SK-N-SH (cell line): ENCODE results near the gene ATG16L1. TPM values are rescaled to one million over a fixed set of nuclear protein-coding genes. Genes with fewer than 3 reads are reported as not detected.

Source experiments
- CTCF ChIA-PET: fragments of 300-600, 350-600 bp; formaldehyde crosslinking; extraction: SDS; loops from one replicate; lab custom pipeline; 2021; lab: Yijun Ruan, JAX
- POLR2A ChIA-PET: fragments of 350-600 bp; sonication (Branson Sonifier 250); formaldehyde crosslinking; extraction: SDS; loops from one replicate; lab custom pipeline; 2020; ENCODE audit warnings: antibody characterized with exemption, inconsistent platforms; lab: Yijun Ruan, JAX
- DNase-seq: peaks from one replicate; pipeline ENCODE4 v3.0.0; 2012
- H2AFZ ChIP-seq: fragments of 200-600 bp; sonication (generic); 2 replicates; pipeline ENCODE4 v1.8.1; 2016; ENCODE audit warnings: antibody characterized with exemption, mild to moderate bottlenecking, low read depth
- H3F3A ChIP-seq: fragments of 200-600 bp; sonication (generic); replicated peaks from 2 replicates; pipeline ENCODE3; 2016; ENCODE audit warnings: antibody characterized with exemption, mild to moderate bottlenecking; ENCODE audit not compliant: insufficient read depth
- H3K27ac ChIP-seq, 2 experiments: fragments of 200-500 bp in 1 of 2; fragments of 200-600 bp in 1 of 2; sonication (Bioruptor generic) in 1 of 2; sonication (generic), shearing (Covaris generic) in 1 of 2; 2 replicates each; pipeline versions ENCODE4 v1.5.1 to v1.6.1; 2014 to 2016; ENCODE audit warnings: low read depth in 2 of 2, inconsistent platforms in 1 of 2, low read length in 1 of 2, mild to moderate bottlenecking in 1 of 2, mixed read lengths in 1 of 2
- H3K27me3 ChIP-seq: fragments of 200-600 bp; sonication (generic), shearing (Covaris generic); 2 replicates; pipeline ENCODE4 v1.6.1; 2016; ENCODE audit warnings: mixed run types; ENCODE audit not compliant: insufficient read depth
- H3K36me3 ChIP-seq, 2 experiments: fragments of 200-500 bp in 1 of 2; fragments of 200-600 bp in 1 of 2; sonication (Bioruptor generic) in 1 of 2; sonication (generic) in 1 of 2; replicated peaks in 1 of 2; 2 replicates each; pipeline versions ENCODE3 to v1.5.1; 2014 to 2016; ENCODE audit warnings: low read length in 1 of 2, mild to moderate bottlenecking in 1 of 2; ENCODE audit not compliant: insufficient read depth in 2 of 2, control insufficient read depth in 1 of 2
- H3K4me1 ChIP-seq, 2 experiments: fragments of 200-500 bp in 1 of 2; fragments of 200-600 bp in 1 of 2; sonication (Bioruptor generic) in 1 of 2; sonication (generic), shearing (Covaris generic) in 1 of 2; 2 replicates each; pipeline versions ENCODE4 v1.5.1 to v1.6.1; 2014 to 2016; ENCODE audit warnings: low read depth in 1 of 2, low read length in 1 of 2, mixed run types in 1 of 2; ENCODE audit not compliant: insufficient read depth in 2 of 2, control insufficient read depth in 1 of 2
- H3K4me2 ChIP-seq: fragments of 200-600 bp; sonication (generic), shearing (Covaris generic); 2 replicates; pipeline ENCODE4 v1.6.1; 2017; ENCODE audit warnings: mixed run types
- H3K4me3 ChIP-seq, 2 experiments: fragments of 200-500 bp in 1 of 2; fragments of 200-600 bp in 1 of 2; sonication (Bioruptor generic) in 1 of 2; sonication (generic), shearing (Covaris generic) in 1 of 2; 2 replicates each; pipeline versions ENCODE4 v1.5.1 to v1.8.1; 2014 to 2016; ENCODE audit warnings: low read depth in 2 of 2, inconsistent platforms in 1 of 2, low read length in 1 of 2, mild to moderate bottlenecking in 1 of 2, mixed read lengths in 1 of 2, moderate library complexity in 1 of 2
- H3K79me2 ChIP-seq: fragments of 200-600 bp; sonication (generic); 2 replicates; pipeline ENCODE4 v1.8.1; 2017; ENCODE audit warnings: mild to moderate bottlenecking; ENCODE audit not compliant: insufficient read depth
- H3K9ac ChIP-seq: fragments of 200-600 bp; sonication (generic); 2 replicates; pipeline ENCODE4 v1.6.1; 2017; ENCODE audit warnings: mixed run types
- H3K9me2 ChIP-seq: fragments of 200-600 bp; sonication (generic); 2 replicates; pipeline ENCODE4 v1.6.1; 2017; ENCODE audit warnings: mixed run types
- H3K9me3 ChIP-seq: fragments of 200-600 bp; sonication (generic); 2 replicates; pipeline ENCODE4 v1.6.1; 2017; ENCODE audit warnings: mixed run types, mild to moderate bottlenecking, moderate library complexity
- H4K20me1 ChIP-seq: fragments of 200-600 bp; sonication (generic); 2 replicates; pipeline ENCODE4 v1.6.1; 2017; ENCODE audit warnings: mild to moderate bottlenecking, mixed run types; ENCODE audit not compliant: insufficient read depth
- ELF1 ChIP-seq: IDR thresholded peaks from 2 replicates; pipeline ENCODE4 v1.4.0; 2012
- EZH2phosphoT487 ChIP-seq: fragments of 200-600 bp; sonication (generic); IDR thresholded peaks from 2 replicates; pipeline ENCODE4 v1.6.1; 2017; ENCODE audit warnings: low read depth, mixed run types, mild to moderate bottlenecking, antibody characterized with exemption, moderate library complexity, borderline replicate concordance
- FOXM1 ChIP-seq: IDR thresholded peaks from 2 replicates; pipeline ENCODE4 v1.4.0; 2012; ENCODE audit warnings: low read depth, mild to moderate bottlenecking
- GABPA ChIP-seq: IDR thresholded peaks from 2 replicates; pipeline ENCODE4 v1.4.0; 2012; ENCODE audit warnings: low read depth, mild to moderate bottlenecking
- GATA2 ChIP-seq: sonication (generic); formaldehyde crosslinking; IDR thresholded peaks from 2 replicates; pipeline ENCODE4 v1.5.0; 2020; ENCODE audit warnings: mild to moderate bottlenecking, missing genetic modification reagents
- IRF3 ChIP-seq: fragments of 150-350 bp; IDR thresholded peaks from 2 replicates; pipeline ENCODE4 v1.6.1; 2016; ENCODE audit warnings: mild to moderate bottlenecking, low read depth, low read length
- MAX ChIP-seq: IDR thresholded peaks from 2 replicates; pipeline ENCODE4 v1.4.0; 2012; ENCODE audit warnings: low read depth
- MEF2A ChIP-seq: IDR thresholded peaks from 2 replicates; pipeline ENCODE4 v1.4.0; 2012; ENCODE audit warnings: low read depth, borderline replicate concordance
- MXI1 ChIP-seq: IDR thresholded peaks from 2 replicates; pipeline ENCODE4 v1.6.1; 2012; ENCODE audit warnings: mild to moderate bottlenecking, low read depth, low read length, improper control_type of control experiment
- NFIC ChIP-seq: IDR thresholded peaks from 2 replicates; pipeline ENCODE4 v1.4.0; 2012; ENCODE audit warnings: borderline replicate concordance
- PBX3 ChIP-seq: IDR thresholded peaks from 2 replicates; pipeline ENCODE4; 2012
- RAD21 ChIP-seq: IDR thresholded peaks from 2 replicates; pipeline ENCODE4 v1.6.1; 2012; ENCODE audit warnings: mild to moderate bottlenecking, low read length
- REST ChIP-seq: IDR thresholded peaks from 2 replicates; pipeline ENCODE4 v1.6.1; 2012; ENCODE audit warnings: mild to moderate bottlenecking, low read depth, low read length, moderate library complexity
- RXRA ChIP-seq: IDR thresholded peaks from 2 replicates; pipeline ENCODE4 v1.4.0; 2012; ENCODE audit warnings: low read depth, mild to moderate bottlenecking, borderline replicate concordance
- SIN3A ChIP-seq: IDR thresholded peaks from 2 replicates; pipeline ENCODE4 v1.6.1; 2012; ENCODE audit warnings: low read depth, mild to moderate bottlenecking, low read length, moderate library complexity, borderline replicate concordance
- SMC3 ChIP-seq: IDR thresholded peaks from 2 replicates; pipeline ENCODE4 v1.6.1; 2012; ENCODE audit warnings: low read depth, low read length, improper control_type of control experiment
- TAF1 ChIP-seq: IDR thresholded peaks from 2 replicates; pipeline ENCODE4 v1.6.1; 2012; ENCODE audit warnings: low read depth, mild to moderate bottlenecking, low read length, moderate library complexity, borderline replicate concordance
- USF2 ChIP-seq: fragments of 150-350 bp; IDR thresholded peaks from 2 replicates; pipeline ENCODE4 v1.6.1; 2017; ENCODE audit warnings: antibody characterized with exemption, low read length, low read depth, borderline replicate concordance
- WGBS: methylation state at CpG from one replicate; pipeline ENCODE4 v1.1.6; 2017; ENCODE audit warnings: low lambda C conversion rate; 5-methylcytosine and 5-hydroxymethylcytosine counted together
- polyA plus RNA-seq, 3 experiments: library from polyadenylated mRNA; depleted of rRNA; stranded (reverse); fragments of >200 nt; gene quantifications; 2 replicates each; pipeline ENCODE4 v1.2.3, GENCODE V29; 2012

The ATG16L1 gene
- polyA plus RNA-seq, 1 of the 3 experiments (the other 2 are of a cell fraction) = 22.2 TPM

GRCh38 chr2:233236820-233237589 lies 14.5 kb upstream of the ATG16L1 start:
- CTCF ChIA-PET = interaction anchor here (1.7 kb wide), 1 partner anchor 604 kb away, joined by 3 read pairs; the partner anchor contains the start of gene EFHD1
- Histone ChIP-seq H3K27ac (no peak overlapping the region), H4K20me1 (no peaks in the 10 kb centered on the region)
- DNase-seq = no peak
- TF ChIP-seq IRF3 = no peak
- no peak for TF ChIP-seq RAD21
- no peak for TF ChIP-seq TAF1
- no peak for TF ChIP-seq PBX3
- TF ChIP-seq MAX = no peak
- TF ChIP-seq MEF2A = no peak
- TF ChIP-seq REST = no peak
- TF ChIP-seq SMC3 = no peak
- no peak for TF ChIP-seq SIN3A
- TF ChIP-seq RXRA = no peak
- TF ChIP-seq GABPA = no peak
- no peak for TF ChIP-seq ELF1
- no peak for TF ChIP-seq EZH2phosphoT487
- no peak for TF ChIP-seq GATA2
- TF ChIP-seq NFIC = no peak
- TF ChIP-seq FOXM1 = no peak
- TF ChIP-seq USF2 = no peak
- no peak for TF ChIP-seq MXI1
- TF ChIP-seq, all 33 proteins: peak for 0
- Histone ChIP-seq H3F3A (no peaks in the 10 kb centered on the region), H3K9me2 (no peaks in the 10 kb centered on the region), H3K4me3 (no peak overlapping the region), H3K9me3 (no peaks in the 10 kb centered on the region), H3K4me1 (no peaks in the 10 kb centered on the region), H2AFZ (no peak overlapping the region), H3K4me2 (no peak overlapping the region), H3K79me2 (no peaks in the 10 kb centered on the region), H3K27me3 (no peaks in the 10 kb centered on the region), H3K36me3 (no peaks in the 10 kb centered on the region), H3K9ac (no peak overlapping the region)
- 56% methylated on average over 7 of the region's 7 CpGs for WGBS
- POLR2A ChIA-PET = no interaction called here
